Endothelial cell of umbilical vein (primary cell): Measurements from ENCODE around the gene DUSP22. TPM values are rescaled to one million over a fixed set of nuclear protein-coding genes. Genes with fewer than 3 reads are reported as not detected.

Experiments used
- Bru-seq: library from RNA; stranded (reverse); fragments of 400-500 nt; gene quantifications from one replicate; lab custom pipeline; 2021; lab: Mats Ljungman, UMichigan
- BruChase-seq, 2 experiments: library from RNA; stranded (reverse); fragments of 400-500 nt; gene quantifications; one replicate each; lab custom pipeline; 2021; lab: Mats Ljungman, UMichigan
- BruUV-seq: library from RNA; stranded (reverse); fragments of 400-500 nt; replicated peaks from 2 replicates; lab custom pipeline; 2021; lab: Mats Ljungman, UMichigan
- CTCF ChIA-PET: fragments of 300-600, 350-600 bp; sonication (Branson Sonifier 250); formaldehyde crosslinking; loops from one replicate; lab custom pipeline; 2021; ENCODE audit warnings: antibody characterized with exemption, inconsistent platforms; lab: Charles Lee
- POLR2A ChIA-PET: fragments of 300-600, 350-600 bp; sonication (Branson Sonifier 250); formaldehyde crosslinking; loops from one replicate; lab custom pipeline; 2021; ENCODE audit warnings: antibody characterized with exemption, inconsistent platforms; lab: Charles Lee
- DNase-seq: peaks from one replicate; pipeline ENCODE4 v3.0.0-alpha.2; 2011; ENCODE audit warnings: low read depth, low spot score
- FAIRE-seq: peaks from 2 replicates; lab custom pipeline; 2011; peaks lifted over from hg19 to GRCh38; lab: Jason Lieb, UNC
- H2AFZ ChIP-seq: 2 replicates; pipeline ENCODE4 v1.6.0; 2012; ENCODE audit warnings: low read depth, low read length, control low read depth, inconsistent platforms
- H3K27ac ChIP-seq: 2 replicates; pipeline ENCODE4 v1.5.1; 2011; ENCODE audit warnings: low read depth, mild to moderate bottlenecking, control low read depth, low read length, moderate library complexity; ENCODE audit not compliant: insufficient read depth
- H3K27me3 ChIP-seq, 2 experiments: 2 replicates each; pipeline versions ENCODE4 v1.6.0 to v1.6.1; 2011; ENCODE audit warnings: low read length in 2 of 2, mixed read lengths in 1 of 2; ENCODE audit not compliant: control insufficient read depth in 2 of 2, insufficient read depth in 2 of 2
- H3K36me3 ChIP-seq, 2 experiments: 2 replicates in 1 of 2; 3 replicates in 1 of 2; pipeline ENCODE4 v1.5.1; 2011; ENCODE audit warnings: low read length in 2 of 2, mild to moderate bottlenecking in 1 of 2, moderate library complexity in 1 of 2; ENCODE audit not compliant: control insufficient read depth in 2 of 2, insufficient read depth in 2 of 2; ENCODE audit errors: extremely low read depth in 1 of 2
- H3K4me1 ChIP-seq: 3 replicates; pipeline ENCODE4 v1.5.1; 2011; ENCODE audit warnings: mild to moderate bottlenecking, low read length; ENCODE audit not compliant: control insufficient read depth, insufficient read depth; ENCODE audit errors: extremely low read depth
- H3K4me2 ChIP-seq: 2 replicates; pipeline ENCODE4 v1.6.1; 2011; ENCODE audit warnings: low read length, control low read depth, mixed read lengths; ENCODE audit not compliant: insufficient read depth
- H3K4me3 ChIP-seq, 3 experiments: fragments of 200-600 bp in 1 of 3; sonication (generic), shearing (Covaris generic) in 1 of 3; replicated peaks in 1 of 3; 2 replicates each; pipeline ENCODE4 v1.5.1; 2011 to 2016; ENCODE audit warnings: control low read depth in 3 of 3, low read length in 3 of 3, mild to moderate bottlenecking in 2 of 3, inconsistent platforms in 1 of 3, low read depth in 1 of 3, moderate library complexity in 1 of 3; ENCODE audit not compliant: insufficient read depth in 1 of 3
- H3K79me2 ChIP-seq: 2 replicates; pipeline ENCODE4 v1.6.0; 2012; ENCODE audit warnings: low read length, inconsistent platforms; ENCODE audit not compliant: control insufficient read depth, insufficient read depth
- H3K9ac ChIP-seq: replicated peaks from 2 replicates; pipeline ENCODE3; 2011; ENCODE audit warnings: low read length, control low read depth; ENCODE audit not compliant: insufficient read depth; ENCODE audit errors: extremely low read depth
- H3K9me1 ChIP-seq: replicated peaks from 3 replicates; pipeline ENCODE4 v1.6.0; 2011; ENCODE audit warnings: mild to moderate bottlenecking, low read length; ENCODE audit not compliant: control insufficient read depth, insufficient read depth; ENCODE audit errors: extremely low read depth
- H3K9me3 ChIP-seq: replicated peaks from 2 replicates; pipeline ENCODE4 v1.5.1; 2012; ENCODE audit warnings: low read length, inconsistent platforms; ENCODE audit not compliant: control insufficient read depth, insufficient read depth
- H4K20me1 ChIP-seq: replicated peaks from 2 replicates; pipeline ENCODE3; 2011; ENCODE audit warnings: mild to moderate bottlenecking, low read length; ENCODE audit not compliant: control insufficient read depth, insufficient read depth; ENCODE audit errors: extremely low read depth
- EZH2 ChIP-seq: IDR thresholded peaks from 2 replicates; pipeline ENCODE4 v1.6.1; 2012; ENCODE audit warnings: borderline replicate concordance, low read depth, mild to moderate bottlenecking, moderate library complexity, low read length, inconsistent platforms; ENCODE audit not compliant: severe bottlenecking
- POLR2A ChIP-seq: IDR thresholded peaks from 2 replicates; pipeline ENCODE4 v1.6.1; 2012; ENCODE audit warnings: low read depth, mild to moderate bottlenecking, control low read depth, low read length
- POLR2AphosphoS5 ChIP-seq: IDR thresholded peaks from 2 replicates; pipeline ENCODE4 v1.6.1; 2012; ENCODE audit warnings: low read depth, mild to moderate bottlenecking, control low read depth, low read length, moderate library complexity; ENCODE audit not compliant: insufficient read depth
- dilution Hi-C: fragments of 300-500 bp; cut with MboI; formaldehyde crosslinking; loops from one replicate; pipeline ENCODE4 v1.15.0; 2019; ENCODE audit warnings: low sequenced_read_pairs; ENCODE audit not compliant: extremely low pct_ligation_motif_present
- intact Hi-C: fragments of 100-400 bp; cut with micrococcal nuclease; formaldehyde crosslinking; loops from one replicate; pipeline ENCODE4 v1.10.0; 2022
- long read RNA-seq: library from polyadenylated mRNA; stranded (forward); transcript quantifications from one replicate; pipeline ENCODE4 v2.0.0, GENCODE V29; 2021
- polyA minus RNA-seq, 3 experiments: library from RNA; depleted of rRNA, polyadenylated mRNA; stranded (reverse); fragments of >200 nt; gene quantifications; 1 replicate in 1 of 3; 2 replicates in 2 of 3; pipeline ENCODE4 v1.2.3, GENCODE V29; 2011
- polyA plus RNA-seq, 4 experiments: library from polyadenylated mRNA; depleted of rRNA in 3 of 4; stranded (reverse) in 3 of 4; unstranded in 1 of 4; fragments of >200 nt; gene quantifications; 2 replicates each; pipeline versions ENCODE4 v1.2.1 to v1.2.3, GENCODE V29; 2011 to 2012; ENCODE audit warnings: missing spikeins in 1 of 4
- total RNA-seq: library from RNA; stranded (reverse); gene quantifications from 2 replicates; pipeline ENCODE4 v1.2.3, GENCODE V29; 2021
- TF ChIP-seq, protein P1 (sequence below), 2 donors: IDR thresholded peaks; 1 replicate in 1 of 2; 2 replicates in 1 of 2; pipeline ENCODE4 v1.5.1; 2011; ENCODE audit warnings: low read length in 2 of 2, mild to moderate bottlenecking in 2 of 2, moderate library complexity in 2 of 2, control low read depth in 1 of 2, inconsistent platforms in 1 of 2, low read depth in 1 of 2; ENCODE audit not compliant: insufficient read depth in 1 of 2; ENCODE audit errors: extremely low read depth in 1 of 2

DUSP22 gene
- total RNA-seq (32.6 and 33.9 TPM in 2 replicates), polyA plus RNA-seq (16.1 and 23.2 TPM in 2 replicates), polyA minus RNA-seq (19.5 and 28.2 TPM in 2 replicates), Bru-seq, nascent RNA (percentile 60 among the genes with signal in this experiment), BruChase-seq, experiment 1, labeled RNA remaining after a 6-hour chase (percentile 62 among the genes with signal in this experiment), BruChase-seq, experiment 2, labeled RNA remaining after a 2-hour chase (percentile 62 among the genes with signal in this experiment)
- polyA plus RNA-seq (2011; cell fraction: cytosol; rRNA removed), result 15.0 TPM in 2 replicates
- polyA plus RNA-seq (2011; cell fraction: nucleus; rRNA removed), result 44.1 and 52.3 TPM in 2 replicates
- polyA plus RNA-seq (2012), result 33.6 and 34.6 TPM in 2 replicates
- polyA minus RNA-seq (2011; cell fraction: cytosol; rRNA and poly(A)+ RNA removed), result 2.2 TPM
- polyA minus RNA-seq (2011; cell fraction: nucleus; rRNA and poly(A)+ RNA removed), result 17.2 and 20.1 TPM in 2 replicates
- long read RNA-seq, transcript DUSP22-201 (8 exons, 1,485 nt), result major isoform, 27 of 68 reads
- long read RNA-seq, transcript DUSP22-208 (6 exons, 1,166 nt), result minor isoform, 11 of 68 reads
- long read RNA-seq, transcript DUSP22-202 (7 exons, 3,098 nt), result minor isoform, 13 of 68 reads
- long read RNA-seq, partial matches to known transcripts, result 4 of 68 reads
- long read RNA-seq, other reads (novel, unspliced or antisense), result 9 of 68 reads

DNA sequence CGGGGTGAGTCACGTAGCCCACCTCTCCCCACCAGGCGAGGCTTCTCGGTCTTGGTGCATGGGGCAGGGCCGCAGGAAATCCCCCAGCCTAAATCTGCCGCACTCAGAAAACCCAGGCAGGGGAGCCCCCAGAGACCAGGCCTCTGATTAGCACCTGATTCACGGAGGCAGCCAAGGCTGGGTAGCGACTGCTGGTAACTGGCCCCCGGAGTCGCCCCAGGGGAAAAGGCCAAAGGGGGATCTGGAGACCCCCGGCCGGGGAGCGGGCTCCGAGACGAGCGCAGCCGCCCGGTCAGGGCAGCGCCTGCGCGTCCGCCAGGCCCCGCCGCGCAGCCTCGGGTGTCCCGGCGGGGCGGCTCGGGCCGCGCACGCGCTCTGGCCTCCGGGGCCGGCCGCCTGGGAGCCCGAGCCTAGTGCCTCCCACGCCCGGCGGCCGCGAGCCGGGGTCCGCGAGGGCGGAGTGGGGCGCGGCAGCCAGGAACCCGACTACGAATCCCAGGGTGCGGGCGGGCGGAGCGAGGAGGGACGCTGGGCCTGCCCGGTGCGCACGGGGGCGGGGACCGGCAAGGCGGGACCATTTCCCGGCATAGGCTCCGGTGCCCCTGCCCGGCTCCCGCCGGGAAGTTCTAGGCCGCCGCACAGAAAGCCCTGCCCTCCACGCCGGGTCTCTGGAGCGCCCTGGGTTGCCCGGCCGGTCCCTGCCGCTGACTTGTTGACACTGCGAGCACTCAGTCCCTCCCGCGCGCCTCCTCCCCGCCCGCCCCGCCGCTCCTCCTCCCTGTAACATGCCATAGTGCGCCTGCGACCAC, at the start of gene DUSP22:
TSS of gene DUSP22 (plus strand) at position 791 of the 809 bp plus-strand sequence. CDS start 53 bp downstream, outside the sequence.
- H3K9me3 ChIP-seq, result no peaks in the 10 kb centered on the region
- POLR2A ChIA-PET, result no interaction called here
- H4K20me1 ChIP-seq, result no peaks in the 10 kb centered on the region
- H3K36me3 ChIP-seq, result no peaks in the 10 kb centered on the region
- no peaks in the 10 kb centered on the region for H3K27me3 ChIP-seq
- intact Hi-C loops, result loop anchor here (1.0 to 5.0 kb wide), 3 partner anchors 40 to 420 kb away; no protein-coding TSS in a partner anchor
- peak within 1 kb of the TSS; percentile 77 for H3K9ac ChIP-seq
- H2AFZ ChIP-seq, result peak within 1 kb of the TSS; percentile 95
- H3K79me2 ChIP-seq, result peaks cover 26% of the 10 kb centered on the region
- no peaks in the 10 kb centered on the region for H3K9me1 ChIP-seq
- peak within 1 kb of the TSS; percentile 91 for H3K4me2 ChIP-seq
- CTCF ChIA-PET, result interaction anchor here (1.6 kb wide), 1 partner anchor 1105 kb away, joined by 3 read pairs; no protein-coding TSS in a partner anchor
- H3K27ac ChIP-seq, result peak within 1 kb of the TSS; percentile 67
- dilution Hi-C loops, result no loop called here
- peak; percentile 85 for FAIRE-seq
- DNase-seq, result peak; percentile 83
- H3K4me3 ChIP-seq, result peak within 1 kb of the TSS; percentile 48 to 73 (median 56)
- TF ChIP-seq, protein P1, sequence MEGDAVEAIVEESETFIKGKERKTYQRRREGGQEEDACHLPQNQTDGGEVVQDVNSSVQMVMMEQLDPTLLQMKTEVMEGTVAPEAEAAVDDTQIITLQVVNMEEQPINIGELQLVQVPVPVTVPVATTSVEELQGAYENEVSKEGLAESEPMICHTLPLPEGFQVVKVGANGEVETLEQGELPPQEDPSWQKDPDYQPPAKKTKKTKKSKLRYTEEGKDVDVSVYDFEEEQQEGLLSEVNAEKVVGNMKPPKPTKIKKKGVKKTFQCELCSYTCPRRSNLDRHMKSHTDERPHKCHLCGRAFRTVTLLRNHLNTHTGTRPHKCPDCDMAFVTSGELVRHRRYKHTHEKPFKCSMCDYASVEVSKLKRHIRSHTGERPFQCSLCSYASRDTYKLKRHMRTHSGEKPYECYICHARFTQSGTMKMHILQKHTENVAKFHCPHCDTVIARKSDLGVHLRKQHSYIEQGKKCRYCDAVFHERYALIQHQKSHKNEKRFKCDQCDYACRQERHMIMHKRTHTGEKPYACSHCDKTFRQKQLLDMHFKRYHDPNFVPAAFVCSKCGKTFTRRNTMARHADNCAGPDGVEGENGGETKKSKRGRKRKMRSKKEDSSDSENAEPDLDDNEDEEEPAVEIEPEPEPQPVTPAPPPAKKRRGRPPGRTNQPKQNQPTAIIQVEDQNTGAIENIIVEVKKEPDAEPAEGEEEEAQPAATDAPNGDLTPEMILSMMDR (IDR thresholded peaks at IDR 0.05; ENCODE audit: extremely low read depth in 1 of 2, insufficient read depth in 1 of 2, low read depth in 1 of 2, low read length in 2 of 2), result no peak
- TF ChIP-seq POLR2AphosphoS5, result peak; percentile 76
- TF ChIP-seq POLR2A, result peak; percentile 82
- no peak for TF ChIP-seq EZH2
- peaks cover 24% of the 10 kb centered on the region for H3K4me1 ChIP-seq
- no TSS peak for BruUV-seq
